Measurements from ENCODE around the gene ST7.

The ST7 gene

DNA sequence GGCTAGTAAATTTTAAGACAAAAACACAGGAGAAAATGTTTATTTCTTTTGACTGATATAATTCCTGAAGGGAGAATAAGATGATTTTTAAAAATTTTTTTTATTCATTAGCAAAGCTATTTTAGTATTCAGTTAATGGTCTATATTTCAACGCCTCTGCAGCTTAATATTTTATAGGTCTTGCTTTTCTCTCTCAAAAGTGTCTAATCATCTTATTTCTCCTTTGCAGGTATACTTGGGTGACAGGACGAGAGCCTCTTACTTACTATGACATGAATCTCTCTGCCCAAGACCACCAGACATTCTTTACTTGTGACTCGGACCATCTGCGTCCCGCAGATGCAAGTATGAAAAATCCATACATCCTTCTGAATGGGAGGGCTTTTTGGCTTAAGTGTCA, 177.0 kb downstream of the ST7 start:
- no peaks in the 10 kb centered on the region for H3K9me3 Mint-ChIP-seq
- H3K27ac Mint-ChIP-seq: peak overlapping the region in 2 of 3 experiments; percentile 61 to 75
- H3K36me3 Mint-ChIP-seq (ENCODE audit: low read depth): peaks cover 31% of the 10 kb centered on the region
- no peaks in the 10 kb centered on the region for H3K27me3 Mint-ChIP-seq (ENCODE audit: low read depth)
- peaks cover 49% of the 10 kb centered on the region for H3K4me1 Mint-ChIP-seq
- H3K4me3 Mint-ChIP-seq: no peak overlapping the region
- TF ChIP-seq, protein P1, sequence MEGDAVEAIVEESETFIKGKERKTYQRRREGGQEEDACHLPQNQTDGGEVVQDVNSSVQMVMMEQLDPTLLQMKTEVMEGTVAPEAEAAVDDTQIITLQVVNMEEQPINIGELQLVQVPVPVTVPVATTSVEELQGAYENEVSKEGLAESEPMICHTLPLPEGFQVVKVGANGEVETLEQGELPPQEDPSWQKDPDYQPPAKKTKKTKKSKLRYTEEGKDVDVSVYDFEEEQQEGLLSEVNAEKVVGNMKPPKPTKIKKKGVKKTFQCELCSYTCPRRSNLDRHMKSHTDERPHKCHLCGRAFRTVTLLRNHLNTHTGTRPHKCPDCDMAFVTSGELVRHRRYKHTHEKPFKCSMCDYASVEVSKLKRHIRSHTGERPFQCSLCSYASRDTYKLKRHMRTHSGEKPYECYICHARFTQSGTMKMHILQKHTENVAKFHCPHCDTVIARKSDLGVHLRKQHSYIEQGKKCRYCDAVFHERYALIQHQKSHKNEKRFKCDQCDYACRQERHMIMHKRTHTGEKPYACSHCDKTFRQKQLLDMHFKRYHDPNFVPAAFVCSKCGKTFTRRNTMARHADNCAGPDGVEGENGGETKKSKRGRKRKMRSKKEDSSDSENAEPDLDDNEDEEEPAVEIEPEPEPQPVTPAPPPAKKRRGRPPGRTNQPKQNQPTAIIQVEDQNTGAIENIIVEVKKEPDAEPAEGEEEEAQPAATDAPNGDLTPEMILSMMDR (IDR thresholded peaks at IDR 0.05; ENCODE audit: unreplicated experiment in 3 of 3): no peak

DNA sequence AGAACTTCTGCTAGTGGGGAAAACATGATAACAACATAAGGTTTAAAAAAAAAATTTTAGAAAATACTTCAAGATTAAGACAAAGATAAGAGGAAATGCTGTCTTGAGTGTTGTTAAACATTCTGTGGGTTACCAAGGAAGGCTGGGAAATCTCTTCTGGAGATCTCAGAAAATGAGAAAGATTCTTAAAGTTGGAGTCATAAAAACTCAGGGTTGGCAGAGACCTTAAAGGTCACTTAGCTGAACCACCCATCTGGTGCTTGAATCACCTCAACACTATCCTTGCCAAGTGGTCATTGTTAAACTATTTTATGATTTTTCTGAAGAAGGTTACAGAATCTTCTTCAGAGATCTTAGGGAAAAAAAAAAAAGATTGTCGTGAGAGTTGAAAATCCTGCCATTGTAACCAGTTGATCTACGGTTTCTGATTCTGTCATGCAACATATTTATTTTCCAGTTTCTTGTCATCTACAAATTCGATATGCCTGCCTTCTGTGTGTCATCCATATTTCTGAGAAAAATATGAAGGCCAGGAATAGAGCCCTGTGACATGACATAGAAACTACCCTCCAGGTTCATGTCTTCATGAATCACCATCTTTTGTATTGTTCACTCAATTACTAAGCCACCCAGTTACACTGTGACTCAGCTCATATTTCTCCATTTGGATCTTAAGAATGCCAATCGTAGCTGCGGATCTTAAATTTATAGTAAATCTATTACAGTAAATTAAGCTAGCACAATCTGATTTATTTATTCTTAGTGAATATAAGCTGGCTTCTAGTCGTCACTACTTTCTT, 179.2 kb downstream of the ST7 start:
- no peaks in the 10 kb centered on the region for H3K27me3 Mint-ChIP-seq (ENCODE audit: low read depth)
- peaks cover 35% of the 10 kb centered on the region for H3K4me1 Mint-ChIP-seq
- H3K9me3 Mint-ChIP-seq: no peaks in the 10 kb centered on the region
- no peak overlapping the region for H3K27ac Mint-ChIP-seq
- TF ChIP-seq, protein P1 (IDR thresholded peaks at IDR 0.05; ENCODE audit: unreplicated experiment in 3 of 3): no peak
- H3K4me3 Mint-ChIP-seq: no peak overlapping the region
- peaks cover 36% of the 10 kb centered on the region for H3K36me3 Mint-ChIP-seq (ENCODE audit: low read depth)

DNA sequence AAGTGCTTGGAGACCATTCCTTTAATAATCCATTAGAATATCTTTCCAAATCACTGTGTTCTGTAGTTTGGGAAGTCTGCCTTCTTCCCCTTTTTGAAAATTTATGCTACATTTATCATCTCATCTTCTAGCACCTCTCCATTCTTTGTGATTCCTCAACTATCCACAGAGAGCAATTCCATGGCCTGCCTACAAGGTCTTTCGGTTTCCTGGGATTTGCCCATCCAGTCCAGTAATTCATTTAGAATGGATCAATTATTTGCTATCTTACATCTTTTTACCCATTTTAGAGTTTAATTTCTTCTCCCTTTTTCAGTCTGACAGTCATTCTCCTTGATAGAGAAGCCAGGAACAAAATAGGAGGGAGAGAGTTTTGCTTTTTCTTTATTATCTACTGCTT, 179.8 kb downstream of the ST7 start:
- Mint-ChIP-seq H3K4me1 (peaks cover 29% of the 10 kb centered on the region), H3K27ac (no peak overlapping the region), H3K36me3 (ENCODE audit: low read depth) (peaks cover 36% of the 10 kb centered on the region), H3K27me3 (ENCODE audit: low read depth) (no peaks in the 10 kb centered on the region), H3K4me3 (no peak overlapping the region), H3K9me3 (no peaks in the 10 kb centered on the region)
- TF ChIP-seq, protein P1 (IDR thresholded peaks at IDR 0.05; ENCODE audit: unreplicated experiment in 3 of 3): no peak

DNA sequence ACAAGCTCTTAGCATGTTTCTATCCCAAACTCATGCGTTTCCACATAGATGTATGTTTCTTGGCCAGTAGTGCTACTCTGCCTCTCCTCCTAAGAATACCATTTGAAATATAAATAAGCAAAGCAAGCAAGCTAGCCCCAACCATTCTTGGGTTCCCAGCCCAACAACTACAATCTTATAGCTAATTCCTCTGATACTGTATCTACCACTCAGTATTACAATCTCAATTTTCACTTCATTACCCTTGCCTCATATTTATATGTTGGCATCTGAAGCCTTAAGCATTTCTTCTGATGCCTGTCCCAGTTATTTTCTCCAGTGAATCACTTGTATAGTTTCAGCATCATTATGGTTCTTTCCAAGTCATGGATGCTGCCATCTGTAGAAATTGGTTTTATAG, 181.1 kb downstream of the ST7 start:
- H3K36me3 Mint-ChIP-seq (ENCODE audit: low read depth): peaks cover 39% of the 10 kb centered on the region

DNA sequence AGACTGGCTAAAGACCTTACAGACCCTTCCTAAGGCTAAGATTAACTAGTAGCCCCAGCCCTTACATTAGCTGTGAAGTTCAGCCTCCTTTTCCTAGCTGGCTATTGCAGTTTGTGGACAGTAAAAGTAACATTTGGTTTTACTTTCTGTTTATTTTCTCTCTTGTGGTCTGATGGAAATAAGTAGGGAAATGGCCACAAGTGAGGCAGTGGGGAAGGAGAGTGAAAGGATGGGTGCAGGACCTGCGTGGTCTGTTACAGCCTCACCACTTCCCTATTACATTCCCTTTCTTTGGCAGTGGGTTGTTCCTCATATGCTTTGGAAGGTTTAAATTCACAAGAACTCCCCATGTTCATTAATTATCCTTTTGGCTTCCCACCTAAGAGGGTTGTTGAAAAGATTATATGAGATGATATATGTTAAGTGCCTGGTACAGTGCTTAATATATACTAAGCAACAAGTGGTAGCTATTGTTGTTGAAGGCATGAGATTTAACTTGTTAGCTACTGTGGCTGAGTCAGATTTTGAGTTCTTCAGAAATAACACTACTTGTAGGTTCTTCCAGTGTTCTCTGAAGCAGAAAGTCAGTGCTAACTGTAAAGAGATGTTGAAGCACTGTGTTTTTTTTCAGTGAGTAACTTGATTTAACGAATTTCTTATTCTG, 181.7 kb downstream of the ST7 start:
- peaks cover 39% of the 10 kb centered on the region for H3K36me3 Mint-ChIP-seq (ENCODE audit: low read depth)
- peaks cover 18% of the 10 kb centered on the region for H3K4me1 Mint-ChIP-seq
- no peak overlapping the region for H3K4me3 Mint-ChIP-seq
- TF ChIP-seq, protein P1 (IDR thresholded peaks at IDR 0.05; ENCODE audit: unreplicated experiment in 3 of 3): no peak
- no peaks in the 10 kb centered on the region for H3K27me3 Mint-ChIP-seq (ENCODE audit: low read depth)
- no peaks in the 10 kb centered on the region for H3K9me3 Mint-ChIP-seq
- no peak overlapping the region for H3K27ac Mint-ChIP-seq

More for the DNA sequence above, 181.1 kb downstream of the ST7 start:
- peaks cover 24% of the 10 kb centered on the region for H3K4me1 Mint-ChIP-seq
- H3K9me3 Mint-ChIP-seq: no peaks in the 10 kb centered on the region
- no peak overlapping the region for H3K27ac Mint-ChIP-seq
- H3K4me3 Mint-ChIP-seq: no peak overlapping the region
- TF ChIP-seq, protein P1 (IDR thresholded peaks at IDR 0.05; ENCODE audit: unreplicated experiment in 3 of 3): no peak
- no peaks in the 10 kb centered on the region for H3K27me3 Mint-ChIP-seq (ENCODE audit: low read depth)

All from nephron (organoid).